Stimulated activated CD8-positive, alpha-beta memory T cell treated with anti-CD3 and anti-CD28 coated beads, Interleukin-12 subunit alpha, Interleukin-12 subunit beta, amount 100 ng/mL, for 24 hours (primary cell): ENCODE results near the gene GRID2.
"Not testable (repeated sequence)": the region's sequence is repeated elsewhere in the genome, so short reads cannot be mapped to it uniquely, and the experiment has no call there.

Experiments used
- DNase-seq: peaks from one replicate; pipeline ENCODE4 v3.0.0-alpha.2; 2020; ENCODE audit errors: extremely low read depth

The GRID2 gene

DNA sequence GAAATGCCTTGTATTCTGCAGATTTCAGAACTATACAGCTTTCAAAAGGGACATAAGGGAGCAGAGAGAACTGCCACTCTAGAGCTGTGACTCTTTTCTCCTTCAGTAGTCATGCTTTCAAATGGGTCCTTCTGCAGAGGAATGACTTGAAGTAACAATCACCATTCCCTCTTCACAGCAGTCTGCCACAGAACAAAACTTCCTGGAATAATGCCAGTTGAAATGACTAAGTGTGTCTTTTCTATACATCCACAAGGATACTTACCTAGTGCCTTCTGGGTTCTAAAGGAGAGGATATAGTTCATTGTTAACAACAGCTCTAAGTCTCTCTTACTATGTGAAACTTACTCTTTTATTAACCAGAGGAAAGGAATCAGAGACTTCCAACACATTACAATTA lies 1009.4 kb downstream of the GRID2 start:
- no peak for DNase-seq

DNA sequence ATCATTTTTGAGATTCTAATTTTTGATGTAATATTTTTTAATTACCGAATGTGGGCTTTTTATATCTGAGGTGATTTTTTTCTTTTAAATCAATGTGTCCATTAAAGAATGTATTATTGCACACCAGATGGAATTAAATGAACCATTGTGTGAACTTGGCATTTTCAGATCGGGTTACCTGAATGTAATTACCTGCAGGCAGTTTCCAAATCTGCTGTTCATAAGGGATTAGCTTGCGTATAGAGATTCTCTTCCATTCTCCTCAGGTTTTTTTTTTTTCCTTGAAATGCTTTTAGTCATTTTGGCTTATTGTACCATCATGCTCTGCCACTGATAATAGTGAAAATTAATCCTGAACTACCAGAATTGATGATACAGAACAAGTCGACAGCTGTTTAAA lies 1013.3 kb downstream of the GRID2 start:
- no peak for DNase-seq

DNA sequence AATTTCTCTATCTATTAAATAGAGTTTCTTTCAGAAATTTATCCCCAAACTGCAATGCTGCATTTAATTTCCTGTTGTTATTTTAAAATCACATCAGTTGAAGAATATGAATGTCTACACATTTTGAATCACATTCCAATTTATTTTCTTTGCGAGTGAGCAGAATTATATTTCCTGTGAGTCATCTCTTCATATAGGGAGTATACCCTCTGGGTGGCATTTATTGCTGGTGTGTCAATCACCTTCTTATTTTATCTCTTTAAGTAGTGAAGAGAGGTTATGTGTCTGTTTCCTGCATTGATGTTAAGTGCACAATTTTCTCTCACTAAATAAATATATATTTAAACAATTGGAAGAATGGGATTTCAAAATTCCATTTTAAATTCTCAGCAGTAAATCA lies 1013.8 kb downstream of the GRID2 start:
- no peak for DNase-seq

DNA sequence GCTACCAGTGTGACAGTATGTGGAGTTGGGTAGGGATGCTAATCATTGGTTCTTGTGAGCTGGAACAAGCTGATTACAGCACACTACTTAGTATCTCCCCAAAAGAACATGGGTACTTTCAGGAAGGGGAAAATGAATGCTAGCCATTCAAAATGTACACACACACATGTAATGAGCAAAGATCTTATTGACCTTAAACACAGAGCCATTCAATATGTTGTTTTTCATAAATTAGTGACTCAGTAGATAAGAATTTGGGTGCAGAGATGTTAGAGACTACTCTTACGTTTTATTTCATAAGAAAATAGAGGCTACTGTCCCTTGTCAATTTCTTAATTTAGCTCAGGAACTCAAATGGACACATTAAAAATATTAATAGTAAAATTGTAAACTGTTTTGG lies 1015.3 kb downstream of the GRID2 start:
- no peak for DNase-seq

DNA sequence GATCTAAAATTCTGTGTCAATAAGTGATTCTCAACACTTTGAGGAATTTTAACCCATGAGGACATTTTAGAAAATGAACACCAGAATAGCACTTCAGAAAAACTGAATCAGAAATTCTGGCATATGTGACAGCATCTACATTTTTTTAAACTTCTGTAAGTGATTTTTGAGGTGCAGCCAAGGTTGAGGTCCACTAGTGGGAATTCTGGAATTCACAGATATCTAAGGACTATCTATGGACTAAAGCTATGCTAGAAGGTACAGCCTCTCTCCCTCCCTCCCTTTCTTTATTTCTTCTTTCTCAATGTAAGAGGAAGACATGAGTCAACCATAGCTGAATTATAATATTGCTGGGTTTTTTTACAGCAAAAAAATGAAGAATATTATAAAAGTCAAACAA lies 1016.6 kb downstream of the GRID2 start:
- DNase-seq: no peak

DNA sequence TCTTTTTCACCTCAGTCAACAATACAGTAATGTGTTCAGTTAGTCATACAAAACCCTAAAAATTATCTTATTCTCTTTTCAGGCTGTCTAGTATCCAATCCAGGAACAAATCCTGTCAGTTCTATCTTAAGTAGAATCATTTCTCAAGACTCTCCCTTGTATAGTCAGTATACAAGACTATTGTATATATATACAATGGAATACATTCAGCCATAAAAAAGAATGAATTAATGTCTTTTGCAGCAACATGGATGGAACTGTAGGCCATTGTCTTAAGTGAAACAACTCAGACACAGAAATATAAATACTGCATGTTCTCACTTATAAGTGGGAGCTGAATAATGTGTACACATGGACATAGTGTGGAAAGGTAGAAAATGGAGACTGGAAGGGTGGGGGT lies 1023.6 kb downstream of the GRID2 start:
- no peak for DNase-seq

DNA sequence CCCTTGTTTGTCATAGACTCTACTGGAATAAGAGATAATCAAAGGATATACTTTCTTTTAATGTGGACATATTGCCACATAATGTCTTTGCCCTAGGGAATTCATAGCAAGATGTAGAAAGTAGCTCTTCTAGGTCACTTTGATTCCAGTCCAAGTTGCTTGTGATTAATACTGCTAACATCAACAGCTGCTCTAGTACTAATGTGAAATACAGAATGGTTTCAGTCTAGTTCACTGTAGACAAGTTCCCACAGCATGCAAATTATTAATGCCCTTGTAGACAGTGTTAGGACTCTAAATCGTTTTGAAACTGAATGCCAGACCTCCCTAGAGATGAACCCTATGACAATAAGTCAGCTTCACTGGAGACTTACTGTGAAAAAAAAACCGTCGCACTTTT lies 1030.2 kb downstream of the GRID2 start:
- no peak for DNase-seq

DNA sequence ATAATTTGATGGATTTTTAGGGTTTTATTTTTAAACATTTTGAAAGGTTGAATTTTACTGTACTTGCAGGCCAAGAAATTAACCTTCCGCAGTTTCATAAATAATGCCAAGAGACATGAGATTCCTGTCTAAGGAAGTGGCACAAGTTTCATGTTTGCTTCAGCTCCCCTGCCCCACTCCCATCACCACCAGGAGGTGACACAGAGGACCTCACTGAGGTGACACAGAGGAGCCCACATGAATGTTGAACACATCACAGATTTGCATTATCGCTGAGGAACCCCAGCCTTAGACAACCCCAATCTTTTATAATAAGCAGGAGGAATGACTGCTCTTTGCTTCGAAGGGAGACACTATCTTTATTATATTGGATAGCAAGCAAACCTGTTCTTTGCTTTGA lies 1033.4 kb downstream of the GRID2 start:
- DNase-seq: no peak

DNA sequence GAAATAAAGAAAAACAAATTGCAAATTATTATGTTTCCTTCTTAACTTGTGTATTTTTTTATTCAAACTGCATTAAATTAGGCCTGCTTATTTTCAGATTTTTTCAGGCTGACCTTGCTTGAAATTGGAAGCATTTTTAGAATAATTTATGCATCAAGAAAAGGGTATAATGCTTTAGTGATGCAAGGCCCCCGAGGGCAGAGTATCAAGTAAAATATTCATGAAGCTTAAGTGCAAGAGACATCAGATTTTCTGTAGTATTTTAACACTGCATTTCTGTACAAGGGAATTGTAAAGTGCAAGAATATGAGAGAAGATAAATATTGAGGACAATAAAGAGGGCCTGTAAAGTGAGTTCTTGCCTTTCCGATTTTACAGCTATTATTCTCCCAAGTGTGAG lies 1039.0 kb downstream of the GRID2 start:
- DNase-seq: no peak

DNA sequence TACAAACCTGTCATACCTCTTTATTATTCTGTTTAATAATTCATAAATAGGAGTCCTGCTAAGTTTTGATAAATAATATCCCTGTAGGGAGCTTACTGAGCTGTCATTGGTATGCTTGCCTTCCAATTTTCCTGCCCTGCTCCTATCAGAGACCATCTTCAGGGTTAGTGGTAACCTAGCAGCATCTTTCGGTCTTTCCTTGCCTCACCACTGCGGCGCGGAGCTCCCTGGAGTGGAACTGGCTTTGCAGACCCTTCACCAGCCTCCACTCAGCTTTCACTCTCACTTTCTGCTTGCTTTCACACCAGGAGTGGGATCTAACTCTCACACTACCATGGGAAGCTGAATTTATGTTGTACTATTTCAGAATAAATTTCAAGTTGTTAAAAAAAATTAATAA lies 1043.1 kb downstream of the GRID2 start:
- DNase-seq: no peak

DNA sequence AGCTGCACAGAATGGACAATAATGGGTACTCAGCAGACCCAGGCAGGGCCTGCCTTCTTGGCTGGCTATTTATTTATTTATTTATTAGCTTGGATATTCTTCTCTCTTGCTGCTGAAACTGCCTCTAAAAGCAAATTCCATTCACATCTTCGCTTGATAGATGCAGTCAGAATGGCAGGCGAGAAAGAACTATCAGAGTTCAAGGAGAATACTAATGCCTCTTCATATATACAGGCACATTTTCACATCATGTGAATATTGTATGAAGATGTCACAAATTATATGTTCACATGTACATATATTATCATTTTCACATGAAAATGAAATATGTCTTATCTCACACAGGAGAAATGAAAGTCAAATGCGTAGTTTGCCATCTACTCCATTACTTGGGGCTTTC lies 1045.1 kb downstream of the GRID2 start:
- no peak for DNase-seq

DNA sequence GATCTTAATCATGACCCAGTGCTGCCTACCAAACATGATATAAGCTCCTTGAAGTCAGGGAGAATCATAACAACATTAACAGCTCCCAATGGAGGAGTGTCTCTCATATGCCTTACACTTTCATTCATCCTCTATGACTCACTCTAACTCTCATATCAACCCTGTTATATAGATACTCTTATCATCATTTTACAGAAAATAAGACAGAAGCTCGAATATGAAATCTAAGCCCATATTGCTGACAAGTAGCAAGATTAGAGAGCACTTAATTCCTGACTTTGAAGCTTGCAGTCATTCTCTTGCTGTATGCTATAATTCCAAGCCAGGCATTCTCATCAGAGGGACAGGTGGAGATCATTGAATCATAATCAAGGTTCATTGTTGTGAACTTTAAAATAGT lies 1048.1 kb downstream of the GRID2 start:
- no peak for DNase-seq

DNA sequence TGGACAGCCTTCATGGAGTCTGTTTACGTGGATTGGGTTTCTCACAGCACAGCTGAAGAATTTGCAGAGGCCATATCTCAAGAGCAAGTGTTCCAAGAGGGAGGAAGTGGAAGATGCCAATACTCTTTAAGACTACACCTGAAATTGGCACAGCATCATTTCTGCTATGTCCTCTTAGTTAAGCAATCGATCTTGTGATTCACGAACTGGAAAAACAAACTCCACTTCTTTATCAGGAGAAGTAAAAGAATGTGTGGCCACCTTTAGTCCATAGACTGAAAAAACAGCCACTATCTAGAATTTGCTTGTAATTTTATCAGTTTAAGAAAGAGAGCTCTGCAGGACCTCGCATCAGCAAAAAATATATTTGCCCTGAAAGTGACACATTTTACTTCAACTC lies 1051.6 kb downstream of the GRID2 start:
- no peak for DNase-seq

DNA sequence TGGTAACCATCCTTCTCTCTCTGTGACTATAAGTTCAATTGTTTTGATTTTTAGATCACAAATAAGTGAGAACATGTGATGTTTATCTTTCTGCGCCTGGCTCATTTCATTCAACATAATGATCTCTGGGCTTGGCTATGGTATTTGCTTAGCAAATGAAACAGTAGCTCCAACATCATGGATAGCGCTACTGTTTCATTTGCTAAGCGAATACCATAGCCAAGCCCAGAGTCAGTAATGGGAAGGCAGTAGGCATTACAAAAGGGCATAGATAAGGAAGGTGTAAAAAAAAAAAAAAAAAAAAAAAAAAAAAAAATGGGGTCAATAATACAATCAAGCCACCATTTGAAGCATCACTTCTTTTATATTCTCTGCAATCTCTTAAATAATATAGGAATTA lies 1055.8 kb downstream of the GRID2 start:
- no peak for DNase-seq

DNA sequence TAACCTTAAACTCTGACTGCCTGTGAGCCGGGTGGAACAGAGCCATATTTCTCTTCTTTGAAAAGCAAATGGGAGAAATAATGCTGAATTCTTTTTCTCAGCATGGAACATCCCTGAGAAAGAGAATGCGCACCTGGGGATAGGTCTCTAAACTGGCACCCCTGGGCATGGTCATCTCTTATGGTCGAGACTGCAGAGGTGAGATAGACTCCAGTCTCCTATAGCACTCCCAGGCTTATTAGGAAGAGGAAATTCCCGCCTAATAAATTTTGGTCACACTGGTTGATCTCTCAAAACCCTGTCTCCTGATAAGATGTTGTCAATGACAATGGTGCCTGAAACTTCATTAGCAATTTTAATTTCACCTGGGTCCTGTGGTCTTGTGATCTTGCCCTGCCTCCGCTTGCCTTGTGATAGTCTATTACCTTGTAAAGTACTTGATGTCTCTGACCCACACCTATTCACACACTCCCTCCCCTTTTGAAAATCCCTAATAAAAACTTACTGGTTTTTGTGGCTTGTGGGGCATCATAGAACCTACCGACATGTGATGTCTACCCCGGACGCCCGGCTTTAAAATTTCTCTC lies 1062.5 kb downstream of the GRID2 start:
- DNase-seq: not testable (repeated sequence)

DNA sequence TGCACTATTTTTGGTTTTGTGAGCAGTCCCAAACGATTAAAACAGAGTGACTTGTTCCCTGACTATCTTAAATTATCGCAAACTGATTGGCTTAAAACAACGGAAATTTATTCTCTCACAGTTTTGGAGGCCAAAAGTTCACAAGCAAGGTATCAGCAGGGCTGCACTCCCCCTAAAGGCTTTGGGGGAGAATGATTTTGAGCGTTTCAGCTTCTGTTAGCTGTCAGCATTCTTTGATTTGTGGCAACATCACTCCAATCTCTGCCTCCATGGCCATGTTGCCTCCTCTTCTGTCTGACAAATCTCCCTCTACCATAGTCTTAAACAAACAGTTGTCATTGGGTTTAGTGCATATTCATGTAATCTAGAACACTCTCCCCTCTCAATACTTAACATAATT lies 1065.2 kb downstream of the GRID2 start:
- no peak for DNase-seq

DNA sequence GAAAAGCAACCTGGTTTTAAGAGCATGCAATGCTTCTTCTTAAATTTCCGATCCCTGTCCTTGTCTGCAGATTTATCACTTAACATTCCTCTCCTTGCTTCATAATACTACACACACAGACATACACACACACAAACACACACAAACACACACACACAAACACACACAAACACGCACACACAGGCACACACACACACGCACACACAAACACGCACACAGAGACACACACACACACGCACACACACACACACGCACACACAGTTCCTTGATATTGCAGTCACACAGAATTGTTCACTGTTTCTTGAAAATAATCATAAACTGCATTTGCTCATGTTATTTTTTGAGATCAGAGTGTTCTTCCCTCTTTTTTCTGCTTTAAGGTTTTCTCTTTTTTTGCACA lies 1066.5 kb downstream of the GRID2 start:
- DNase-seq: no peak

DNA sequence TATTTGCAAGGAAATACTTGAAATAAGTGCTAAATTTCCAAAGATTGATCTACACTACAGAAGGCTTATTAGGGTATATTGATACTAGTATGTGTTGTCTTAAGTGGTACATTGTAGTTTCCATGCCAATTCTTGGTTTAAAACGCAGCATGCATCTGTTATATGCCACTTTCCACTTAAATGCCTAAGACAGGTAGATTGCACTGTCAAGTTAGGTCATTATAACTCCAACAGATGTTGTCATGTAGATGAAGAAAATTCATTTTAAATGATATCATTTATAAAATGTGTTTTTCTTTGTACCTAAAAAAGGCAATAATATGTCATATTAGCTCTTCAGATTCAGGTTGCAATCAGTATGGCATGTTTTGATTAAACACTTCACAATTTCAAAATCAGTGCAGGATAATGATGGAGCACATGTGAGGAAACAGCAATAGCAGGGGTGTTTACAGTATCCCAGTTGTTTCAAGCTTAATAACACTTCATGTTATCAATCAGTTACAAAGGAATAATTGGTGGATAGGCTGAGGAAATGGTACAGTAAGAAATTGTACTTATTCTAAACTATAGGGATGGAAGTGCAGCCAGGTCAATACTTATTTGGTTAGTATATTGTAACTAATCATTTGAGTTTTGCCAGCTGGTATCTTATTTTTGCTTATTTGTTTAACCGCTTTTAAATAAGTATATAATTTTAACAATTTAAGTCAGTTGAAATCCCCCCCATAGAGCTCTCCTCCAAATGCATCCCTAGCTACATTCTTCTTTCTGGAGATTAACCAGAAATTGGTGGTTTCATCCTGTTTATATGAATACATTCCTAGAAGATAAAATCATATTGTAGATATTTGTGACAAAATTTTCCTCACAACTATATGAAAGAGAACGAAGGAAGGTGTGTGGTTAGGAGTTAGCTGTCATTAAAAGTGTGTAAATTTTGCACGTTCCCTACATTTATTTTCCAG lies 1070.4 kb downstream of the GRID2 start:
- DNase-seq: no peak

DNA sequence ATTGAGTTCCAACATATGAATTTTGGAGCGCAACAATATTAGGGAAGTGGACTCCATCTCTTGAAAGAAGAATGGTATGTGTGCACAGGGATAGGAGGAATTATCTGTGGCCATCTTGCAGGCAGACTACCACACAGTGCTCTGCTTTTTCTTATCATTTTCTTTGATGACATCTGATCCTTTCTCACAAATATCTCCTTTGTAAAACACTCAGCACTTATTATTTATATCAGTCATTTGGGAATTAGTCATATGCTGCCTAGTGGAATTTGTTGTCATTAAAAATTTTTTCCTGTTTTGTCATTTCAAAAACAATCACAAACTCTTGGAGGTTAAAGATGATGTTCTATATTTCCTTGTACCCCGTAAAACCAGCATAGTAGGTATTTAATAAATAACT lies 1080.5 kb downstream of the GRID2 start:
- no peak for DNase-seq

DNA sequence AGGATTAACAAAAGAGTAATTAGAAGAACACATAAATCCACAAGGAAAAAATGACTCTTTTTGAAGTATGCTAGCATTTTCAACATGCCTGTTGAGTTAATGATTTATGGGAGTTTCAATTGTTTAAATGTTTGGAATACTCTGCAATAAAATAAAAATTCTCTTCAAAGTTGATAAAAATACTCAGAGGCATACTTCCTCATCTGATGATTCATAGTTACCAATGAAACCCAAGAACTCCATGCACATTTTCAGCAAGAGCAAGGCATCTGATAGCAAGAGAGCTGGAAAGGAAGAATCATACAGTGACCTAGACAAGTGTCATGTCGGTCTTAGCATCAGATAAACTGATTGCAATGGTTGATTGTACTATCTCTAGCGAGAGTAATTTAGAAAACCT lies 1081.1 kb downstream of the GRID2 start:
- no peak for DNase-seq

DNA sequence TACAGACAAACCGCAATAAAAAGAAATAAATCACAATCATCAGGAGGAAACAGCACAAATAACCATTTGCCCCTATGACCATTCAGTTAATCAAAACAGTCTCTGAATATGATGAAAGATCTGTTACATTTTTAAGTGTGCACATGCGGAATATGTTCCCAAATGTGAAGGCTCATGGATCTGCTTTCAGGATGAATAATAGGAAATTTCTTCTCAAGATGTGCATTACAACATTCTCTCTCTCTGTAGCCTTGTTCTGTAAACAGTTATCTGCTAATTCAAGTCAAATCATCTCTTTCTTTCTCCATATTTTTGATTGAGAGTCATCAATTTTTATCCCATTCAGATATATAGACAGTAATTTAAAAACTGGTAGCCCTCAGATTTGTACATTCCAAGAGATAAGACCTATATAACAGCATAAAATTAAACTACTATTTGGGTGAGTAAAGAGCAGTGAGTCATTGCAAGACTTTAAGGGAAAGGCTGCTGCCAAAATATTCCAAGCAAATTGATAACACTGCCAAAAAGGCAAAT lies 1090.8 kb downstream of the GRID2 start:
- DNase-seq: no peak

DNA sequence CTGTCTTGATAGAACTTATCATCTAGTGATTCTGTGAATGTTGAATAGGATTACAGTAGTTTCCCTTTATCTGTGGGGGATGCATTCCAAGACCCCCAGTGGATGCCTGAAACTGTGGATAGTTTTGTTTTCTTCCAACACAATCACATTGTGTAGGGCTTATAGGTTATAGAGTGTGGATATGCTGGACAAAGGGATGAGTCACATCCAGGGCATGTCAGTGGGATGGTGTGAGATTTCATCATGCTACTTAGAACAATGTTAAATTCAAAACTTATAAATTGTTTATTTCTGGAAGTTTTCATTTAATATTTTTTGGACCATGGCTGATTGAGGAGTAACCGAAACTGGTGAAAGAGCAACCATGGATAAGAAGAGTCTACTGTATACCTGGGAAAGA lies 1092.5 kb downstream of the GRID2 start:
- no peak for DNase-seq

DNA sequence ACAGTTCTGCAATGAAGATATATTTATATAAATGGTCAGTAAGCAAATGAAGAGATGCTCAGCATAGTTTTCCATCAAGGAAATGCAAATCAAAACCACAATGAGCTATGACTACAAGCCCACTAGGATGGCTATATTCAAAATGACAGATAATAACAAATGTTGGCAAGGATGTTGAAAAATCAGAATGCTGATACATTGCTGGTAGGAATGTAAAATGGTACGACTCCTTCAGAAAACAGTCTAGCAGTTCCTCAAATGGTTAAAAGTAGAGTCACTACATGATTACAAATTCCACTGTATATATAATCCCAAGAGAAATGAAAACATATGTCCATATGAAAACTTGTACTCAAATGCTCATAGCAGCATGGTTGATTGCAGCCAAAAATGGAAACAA lies 1099.8 kb downstream of the GRID2 start:
- DNase-seq: no peak
